Measurements from ENCODE around the gene CDC42BPA. TPM values are rescaled to one million over a fixed set of nuclear protein-coding genes. Genes with fewer than 3 reads are reported as not detected.

CDC42BPA gene
- total RNA-seq, 3 donors from 2014 or later, result 0.52 to 0.74 (median 0.56) TPM

DNA sequence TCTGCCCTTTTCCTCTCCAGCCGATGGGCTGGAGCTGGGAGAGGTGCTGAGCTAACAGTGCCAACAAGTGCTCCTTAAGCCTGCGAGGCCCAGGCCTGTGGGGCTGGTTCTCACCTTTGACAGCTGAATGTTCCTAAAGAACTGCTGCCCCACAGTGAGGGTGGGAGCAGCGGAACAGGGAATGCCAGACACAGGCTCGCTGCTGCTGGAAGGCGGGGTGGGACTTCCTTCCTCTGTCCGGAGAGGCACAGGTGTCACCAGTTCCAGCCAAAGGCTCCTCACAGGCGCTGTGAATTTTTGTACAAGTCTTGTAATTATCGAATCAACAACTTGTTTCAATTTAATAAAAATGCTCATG is 331.1 kb downstream of the CDC42BPA start:
- Mint-ChIP-seq H3K4me3 (no peak overlapping the region), H3K36me3 (ENCODE audit: insufficient read depth) (peaks cover 20% of the 10 kb centered on the region), H3K4me1 (ENCODE audit: low read depth) (peaks cover 20% of the 10 kb centered on the region), H3K27me3 (ENCODE audit: low read depth) (no peaks in the 10 kb centered on the region), H3K9me3 (no peaks in the 10 kb centered on the region)
- DNase-seq (no peak), ATAC-seq (no peak)

DNA sequence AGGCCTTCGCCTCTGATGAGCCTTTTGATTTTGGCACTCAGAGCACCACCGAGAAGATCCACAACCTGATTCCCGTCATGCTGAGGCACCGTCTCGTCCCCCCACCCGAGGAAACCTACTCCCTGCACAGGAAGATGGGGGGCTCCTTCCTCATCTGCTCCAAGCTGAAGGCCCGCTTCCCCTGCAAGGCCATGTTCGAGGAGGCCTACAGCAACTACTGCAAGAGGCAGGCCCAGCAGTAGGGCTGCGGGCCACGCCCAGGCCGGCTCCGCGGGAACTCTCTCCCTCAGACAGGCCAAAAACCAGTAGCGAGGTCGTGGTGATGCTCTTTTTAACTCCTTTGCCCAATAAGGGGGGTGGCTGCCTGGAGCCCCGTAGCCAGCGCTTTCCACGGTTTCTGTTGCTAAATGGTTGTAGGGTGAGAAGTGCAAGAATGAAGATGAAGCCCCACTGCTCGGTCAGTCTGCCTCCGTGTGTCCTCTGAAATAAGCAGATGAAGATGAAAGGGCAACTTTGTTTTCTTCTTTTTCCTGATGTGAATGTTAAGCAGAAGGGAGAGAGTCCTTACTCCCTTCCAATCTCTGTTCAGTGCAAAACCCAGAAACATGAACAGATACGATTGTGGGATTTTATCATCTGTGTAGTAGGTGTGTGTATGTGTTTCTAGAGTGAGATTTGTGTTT is 331.7 kb downstream of the CDC42BPA start:
- peaks cover 20% of the 10 kb centered on the region for H3K4me1 Mint-ChIP-seq (ENCODE audit: low read depth)
- ATAC-seq, result no peak
- H3K4me3 Mint-ChIP-seq, result no peak overlapping the region
- H3K27me3 Mint-ChIP-seq (ENCODE audit: low read depth), result no peaks in the 10 kb centered on the region
- peaks cover 20% of the 10 kb centered on the region for H3K36me3 Mint-ChIP-seq (ENCODE audit: insufficient read depth)
- no peaks in the 10 kb centered on the region for H3K9me3 Mint-ChIP-seq
- DNase-seq, result no peak

DNA sequence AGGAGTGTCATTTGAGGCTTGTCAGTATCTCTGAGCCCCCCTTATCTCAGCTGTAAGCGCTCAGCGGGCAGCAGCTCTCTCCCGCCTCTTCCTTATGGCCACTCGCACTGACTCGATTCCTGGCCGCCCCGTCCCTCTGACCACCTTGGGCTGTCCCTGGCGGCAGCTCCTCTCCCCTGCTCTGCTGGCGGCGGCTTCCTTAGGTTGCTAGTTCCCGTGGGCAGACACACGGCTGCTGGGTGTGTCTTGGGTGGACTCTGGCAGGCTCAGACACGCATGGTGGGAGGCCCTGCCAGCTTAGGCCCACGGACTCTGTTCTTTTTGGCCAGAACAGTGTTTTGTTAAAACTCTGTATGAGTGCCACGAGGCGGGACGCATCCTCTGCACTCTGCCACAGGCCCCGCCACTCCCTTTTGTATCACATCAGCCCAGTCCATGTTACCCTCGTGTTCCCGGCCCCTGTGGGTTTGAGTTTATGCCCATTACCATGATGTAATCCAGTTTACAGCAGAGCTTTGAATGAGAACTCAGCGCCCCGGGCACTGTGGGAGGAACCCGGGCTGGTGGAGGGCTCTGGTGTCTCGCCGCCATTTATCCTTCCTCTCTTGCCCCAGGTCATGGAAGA is 332.3 kb downstream of the CDC42BPA start:
- no peak for DNase-seq

DNA sequence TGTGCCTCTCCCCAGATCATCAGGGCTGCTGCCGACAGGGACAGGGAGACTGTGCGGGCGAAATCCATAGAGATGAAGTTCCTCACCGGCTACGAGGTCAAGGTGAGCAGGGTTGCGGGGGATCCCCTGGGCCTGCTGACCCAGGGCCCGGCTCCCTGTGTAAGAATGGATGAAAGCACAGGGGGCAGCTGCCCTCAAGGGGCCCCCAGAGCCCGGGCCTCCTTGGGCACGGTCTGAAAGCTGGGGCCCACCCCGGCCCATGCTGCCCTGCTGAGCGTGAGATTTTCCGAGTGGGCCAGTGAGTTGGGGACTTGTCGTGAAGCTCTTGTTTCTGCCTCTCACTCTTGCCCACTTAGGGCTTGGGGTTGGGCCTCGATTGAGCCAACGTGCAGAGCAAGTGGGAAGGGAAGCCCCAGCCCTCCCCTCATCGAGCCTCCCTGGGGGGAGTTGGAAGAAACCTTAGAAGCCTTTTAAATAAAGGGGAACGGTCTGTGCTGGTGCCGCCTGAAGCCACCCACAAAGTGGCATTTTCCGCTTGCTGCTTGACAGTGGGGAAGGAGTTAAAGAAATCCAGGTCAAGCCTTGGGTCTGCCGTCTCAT is 333.0 kb downstream of the CDC42BPA start:
- DNase-seq, result no peak
- Mint-ChIP-seq H3K4me3 (no peak overlapping the region), H3K4me1 (ENCODE audit: low read depth) (peaks cover 15% of the 10 kb centered on the region), H3K27me3 (ENCODE audit: low read depth) (no peaks in the 10 kb centered on the region), H3K9me3 (no peaks in the 10 kb centered on the region), H3K36me3 (ENCODE audit: insufficient read depth) (peaks cover 20% of the 10 kb centered on the region)
- ATAC-seq, result no peak

More for the DNA sequence above, 332.3 kb downstream of the CDC42BPA start:
- no peak for ATAC-seq
- no peak overlapping the region for H3K4me3 Mint-ChIP-seq
- no peaks in the 10 kb centered on the region for H3K9me3 Mint-ChIP-seq
- no peaks in the 10 kb centered on the region for H3K27me3 Mint-ChIP-seq (ENCODE audit: low read depth)
- peaks cover 20% of the 10 kb centered on the region for H3K4me1 Mint-ChIP-seq (ENCODE audit: low read depth)
- H3K36me3 Mint-ChIP-seq (ENCODE audit: insufficient read depth), result peaks cover 20% of the 10 kb centered on the region

DNA sequence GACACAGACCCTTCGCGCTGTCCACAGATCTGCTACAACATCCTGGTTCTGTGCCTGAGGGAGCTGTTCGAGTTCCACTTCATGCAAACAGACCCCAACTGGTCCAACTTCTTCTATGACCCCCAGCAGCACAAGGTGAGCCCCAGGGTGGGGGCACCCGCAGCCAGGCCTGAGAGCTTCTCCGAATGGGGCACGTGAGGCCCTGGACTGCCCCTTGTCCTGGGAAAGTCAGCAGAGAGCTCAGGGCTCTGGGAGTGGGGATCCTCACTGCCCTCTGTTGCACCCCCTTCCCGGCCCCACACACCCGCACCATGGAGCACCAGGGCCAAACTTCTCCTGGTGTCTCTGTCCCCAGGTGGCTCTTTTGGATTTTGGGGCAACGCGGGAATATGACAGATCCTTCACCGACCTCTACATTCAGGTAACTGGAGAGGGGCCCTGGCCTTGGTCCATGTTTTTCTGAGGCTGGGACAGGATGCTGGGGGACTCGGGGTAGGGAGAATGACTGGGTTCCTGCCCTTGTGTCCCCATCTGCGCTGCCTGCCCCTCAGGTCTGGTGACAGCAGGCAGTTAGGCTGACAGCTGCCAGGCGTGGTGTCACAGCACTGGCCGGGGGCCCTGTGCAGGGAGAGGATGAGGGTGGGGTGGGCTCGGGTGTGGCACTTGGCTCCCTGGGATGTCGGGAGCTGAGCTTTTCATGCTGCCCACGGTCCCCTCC is 333.6 kb downstream of the CDC42BPA start:
- Mint-ChIP-seq H3K36me3 (ENCODE audit: insufficient read depth) (peaks cover 20% of the 10 kb centered on the region), H3K4me3 (no peak overlapping the region), H3K4me1 (ENCODE audit: low read depth) (peaks cover 8% of the 10 kb centered on the region), H3K9me3 (no peaks in the 10 kb centered on the region), H3K27me3 (ENCODE audit: low read depth) (no peaks in the 10 kb centered on the region)
- DNase-seq, result no peak
- ATAC-seq, result no peak

DNA sequence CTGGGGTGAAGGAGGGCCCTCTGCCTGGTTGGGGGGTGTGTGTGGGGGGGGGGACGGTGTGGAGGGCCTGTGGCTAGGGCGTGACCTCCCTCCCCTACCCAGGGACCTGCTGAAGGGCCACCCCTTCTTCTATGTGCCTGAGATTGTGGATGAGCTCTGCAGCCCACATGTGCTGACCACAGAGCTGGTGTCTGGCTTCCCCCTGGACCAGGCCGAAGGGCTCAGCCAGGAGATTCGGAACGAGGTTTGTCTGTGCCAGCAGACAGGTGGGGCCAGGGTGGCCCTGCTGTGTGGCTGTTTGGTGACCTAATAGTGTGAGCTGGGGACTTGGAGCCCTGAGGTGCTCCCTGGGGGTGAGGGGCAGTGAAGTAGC is 334.3 kb downstream of the CDC42BPA start:
- no peaks in the 10 kb centered on the region for H3K27me3 Mint-ChIP-seq (ENCODE audit: low read depth)
- DNase-seq, result no peak
- no peak overlapping the region for H3K4me3 Mint-ChIP-seq
- no peaks in the 10 kb centered on the region for H3K9me3 Mint-ChIP-seq
- ATAC-seq, result no peak
- peaks cover 2% of the 10 kb centered on the region for H3K4me1 Mint-ChIP-seq (ENCODE audit: low read depth)
- H3K36me3 Mint-ChIP-seq (ENCODE audit: insufficient read depth), result peaks cover 20% of the 10 kb centered on the region

DNA sequence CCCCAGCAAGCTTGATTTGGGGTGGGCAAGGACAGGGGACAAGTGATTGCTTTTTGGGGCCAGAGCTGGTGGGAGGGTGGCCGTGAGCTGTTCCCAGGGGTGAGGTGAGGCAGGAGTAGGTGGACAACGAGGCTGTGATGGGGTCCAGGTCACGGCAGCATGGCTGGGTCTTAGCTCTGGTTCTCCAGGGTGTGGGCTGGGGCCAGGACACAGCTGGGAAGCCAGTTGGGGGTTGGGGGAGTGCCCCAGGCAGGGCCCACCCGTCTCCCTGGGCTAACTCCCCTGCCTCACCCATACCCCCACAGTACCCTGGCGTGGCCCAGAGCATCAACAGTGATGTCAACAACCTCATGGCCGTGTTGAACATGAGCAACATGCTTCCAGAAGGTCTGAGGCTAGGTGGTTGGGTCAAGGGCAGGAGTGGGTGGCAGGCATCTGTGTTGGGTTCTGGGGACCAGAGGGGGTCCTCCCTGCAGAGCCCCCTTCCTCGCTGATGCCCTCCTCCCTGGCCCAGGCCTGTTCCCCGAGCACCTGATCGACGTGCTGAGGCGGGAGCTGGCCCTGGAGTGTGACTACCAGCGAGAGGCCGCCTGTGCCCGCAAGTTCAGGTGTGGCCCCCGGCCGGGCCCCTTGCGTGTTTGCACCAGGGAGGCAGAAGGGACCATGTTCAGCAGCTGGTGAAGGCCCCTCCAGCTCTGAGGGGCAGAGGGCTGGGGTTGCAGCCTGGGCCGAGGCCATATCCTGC is 334.9 kb downstream of the CDC42BPA start:
- DNase-seq (no peak), ATAC-seq (no peak)
- H3K9me3 Mint-ChIP-seq, result no peaks in the 10 kb centered on the region
- H3K4me1 Mint-ChIP-seq (ENCODE audit: low read depth), result no peaks in the 10 kb centered on the region
- no peaks in the 10 kb centered on the region for H3K27me3 Mint-ChIP-seq (ENCODE audit: low read depth)
- peaks cover 20% of the 10 kb centered on the region for H3K36me3 Mint-ChIP-seq (ENCODE audit: insufficient read depth)
- no peak overlapping the region for H3K4me3 Mint-ChIP-seq

DNA sequence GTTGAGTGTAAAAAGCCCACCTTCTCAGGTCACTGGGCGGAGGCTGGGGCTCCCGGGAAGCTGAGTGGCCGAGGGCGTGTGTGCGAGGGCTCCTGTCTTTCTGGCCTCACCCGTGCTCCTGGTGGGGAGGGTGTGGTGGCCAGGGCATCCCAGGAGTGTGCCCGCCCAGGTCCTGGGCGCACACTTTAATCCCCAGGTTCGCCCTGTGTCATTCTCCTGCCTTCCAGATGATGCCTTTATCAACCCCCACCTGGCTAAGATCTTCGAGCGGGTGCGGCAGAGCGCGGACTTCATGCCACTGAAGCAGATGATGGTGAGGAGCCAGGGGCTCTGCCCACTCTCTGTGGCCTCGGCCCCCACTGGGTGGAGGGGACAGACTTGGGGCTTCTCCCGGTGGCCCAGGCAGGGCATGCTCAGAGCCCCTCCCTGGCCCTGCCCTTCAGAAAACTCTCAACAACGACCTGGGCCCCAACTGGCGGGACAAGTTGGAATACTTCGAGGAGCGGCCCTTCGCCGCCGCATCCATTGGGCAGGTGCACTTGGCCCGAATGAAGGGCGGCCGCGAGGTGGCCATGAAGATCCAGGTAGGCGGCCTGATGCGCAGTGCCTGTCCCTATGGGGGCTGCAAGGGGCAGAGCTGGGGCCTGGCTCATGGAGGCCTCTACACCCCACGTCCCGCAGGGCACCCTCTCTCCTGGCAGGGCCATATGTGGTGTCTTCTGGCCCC is 335.7 kb downstream of the CDC42BPA start:
- peaks cover 20% of the 10 kb centered on the region for H3K36me3 Mint-ChIP-seq (ENCODE audit: insufficient read depth)
- no peaks in the 10 kb centered on the region for H3K9me3 Mint-ChIP-seq
- H3K27me3 Mint-ChIP-seq (ENCODE audit: low read depth), result no peaks in the 10 kb centered on the region
- H3K4me3 Mint-ChIP-seq, result no peak overlapping the region
- DNase-seq (no peak), ATAC-seq (no peak)
- no peaks in the 10 kb centered on the region for H3K4me1 Mint-ChIP-seq (ENCODE audit: low read depth)

DNA sequence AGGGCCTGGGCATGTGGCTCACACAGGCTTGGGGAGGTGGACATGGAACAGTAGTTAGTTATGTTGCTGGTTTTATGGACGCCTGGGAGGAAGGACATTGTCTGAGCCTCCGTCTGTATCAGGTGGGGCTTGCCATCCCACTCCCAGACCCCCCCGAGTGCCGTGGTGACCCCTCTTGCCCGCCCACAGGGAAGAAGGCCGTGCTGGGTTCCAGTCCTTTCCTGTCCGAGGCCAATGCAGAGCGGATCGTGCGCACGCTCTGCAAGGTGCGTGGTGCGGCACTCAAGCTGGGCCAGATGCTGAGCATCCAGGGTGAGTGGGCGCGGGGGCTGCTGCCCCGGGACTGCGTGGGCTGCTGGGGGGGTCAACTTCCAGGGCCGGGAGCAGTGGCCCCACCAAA is 336.5 kb downstream of the CDC42BPA start:
- ATAC-seq, result no peak
- H3K36me3 Mint-ChIP-seq (ENCODE audit: insufficient read depth), result peaks cover 16% of the 10 kb centered on the region

DNA sequence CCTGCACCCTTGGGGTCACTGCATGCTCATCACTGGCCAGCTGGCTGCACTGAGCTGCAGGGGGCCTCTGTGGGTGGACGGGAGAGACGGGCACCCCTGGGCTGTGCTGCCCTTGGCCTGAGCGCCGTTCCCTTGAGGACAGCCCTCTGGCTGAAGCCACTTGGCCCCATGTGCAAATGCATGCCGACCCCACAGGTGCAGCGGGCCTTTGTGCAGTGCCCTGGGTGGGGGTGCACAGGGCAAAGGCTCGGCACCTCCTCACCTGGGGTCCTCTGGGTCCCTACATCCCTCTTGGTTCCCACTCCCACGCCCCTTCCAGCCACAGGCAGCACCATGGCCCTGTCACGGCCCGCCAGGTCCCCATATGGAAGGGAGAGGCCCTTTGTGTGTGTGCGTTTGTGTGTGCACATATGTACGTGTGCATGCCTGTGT is 336.9 kb downstream of the CDC42BPA start:
- H3K27me3 Mint-ChIP-seq (ENCODE audit: low read depth), result no peaks in the 10 kb centered on the region
- H3K4me3 Mint-ChIP-seq, result no peak overlapping the region
- no peaks in the 10 kb centered on the region for H3K9me3 Mint-ChIP-seq
- ATAC-seq (no peak), DNase-seq (no peak)
- no peaks in the 10 kb centered on the region for H3K4me1 Mint-ChIP-seq (ENCODE audit: low read depth)
- H3K36me3 Mint-ChIP-seq (ENCODE audit: insufficient read depth), result peaks cover 12% of the 10 kb centered on the region

More for the DNA sequence above, 336.5 kb downstream of the CDC42BPA start:
- Mint-ChIP-seq H3K4me1 (ENCODE audit: low read depth) (no peaks in the 10 kb centered on the region), H3K4me3 (no peak overlapping the region), H3K27me3 (ENCODE audit: low read depth) (no peaks in the 10 kb centered on the region), H3K9me3 (no peaks in the 10 kb centered on the region)
- DNase-seq, result no peak

DNA sequence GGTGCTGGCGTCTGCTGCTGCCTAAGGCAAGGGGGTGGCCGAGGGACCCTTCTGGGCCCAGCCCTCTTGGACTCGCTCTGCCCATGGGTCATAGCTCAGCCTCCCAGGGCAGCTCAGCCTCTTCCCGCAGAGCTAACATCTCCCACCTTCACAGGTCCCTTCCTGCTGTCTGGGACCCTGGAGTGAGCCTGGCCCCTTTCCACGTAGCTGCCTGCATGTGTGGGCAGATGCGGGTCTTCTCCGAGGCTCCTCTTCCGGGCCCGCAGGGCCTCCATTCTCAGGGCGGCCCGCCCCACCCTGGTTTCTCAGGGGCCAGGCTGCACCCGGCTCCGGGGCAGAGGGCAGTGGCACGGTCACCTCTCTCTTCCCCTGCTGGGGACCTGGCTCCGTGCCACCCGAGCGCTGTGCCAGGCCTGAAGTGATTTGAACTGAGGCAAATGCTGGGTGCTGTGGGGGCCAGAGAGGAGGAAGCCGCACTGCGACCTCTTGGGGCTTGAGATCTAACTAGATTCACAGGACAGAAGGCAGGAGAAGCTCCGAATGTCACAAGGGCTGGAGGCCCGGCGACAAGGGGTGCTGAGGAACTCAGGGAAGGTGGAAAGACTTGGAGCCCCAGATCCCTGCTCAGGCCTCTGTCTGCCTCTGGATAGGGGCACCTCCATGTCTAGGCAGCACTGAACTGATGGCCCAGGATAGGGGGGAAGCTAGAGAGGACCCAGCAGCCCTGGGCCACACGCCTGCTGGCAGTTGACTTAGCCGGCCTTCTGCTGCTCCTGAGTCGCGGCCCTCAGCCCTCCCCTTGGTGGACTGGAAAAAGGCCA is 337.5 kb downstream of the CDC42BPA start:
- DNase-seq, result no peak
- no peaks in the 10 kb centered on the region for H3K9me3 Mint-ChIP-seq
- no peaks in the 10 kb centered on the region for H3K4me1 Mint-ChIP-seq (ENCODE audit: low read depth)
- H3K4me3 Mint-ChIP-seq, result no peak overlapping the region
- ATAC-seq, result no peak
- peaks cover 6% of the 10 kb centered on the region for H3K36me3 Mint-ChIP-seq (ENCODE audit: insufficient read depth)
- H3K27me3 Mint-ChIP-seq (ENCODE audit: low read depth), result no peaks in the 10 kb centered on the region

DNA sequence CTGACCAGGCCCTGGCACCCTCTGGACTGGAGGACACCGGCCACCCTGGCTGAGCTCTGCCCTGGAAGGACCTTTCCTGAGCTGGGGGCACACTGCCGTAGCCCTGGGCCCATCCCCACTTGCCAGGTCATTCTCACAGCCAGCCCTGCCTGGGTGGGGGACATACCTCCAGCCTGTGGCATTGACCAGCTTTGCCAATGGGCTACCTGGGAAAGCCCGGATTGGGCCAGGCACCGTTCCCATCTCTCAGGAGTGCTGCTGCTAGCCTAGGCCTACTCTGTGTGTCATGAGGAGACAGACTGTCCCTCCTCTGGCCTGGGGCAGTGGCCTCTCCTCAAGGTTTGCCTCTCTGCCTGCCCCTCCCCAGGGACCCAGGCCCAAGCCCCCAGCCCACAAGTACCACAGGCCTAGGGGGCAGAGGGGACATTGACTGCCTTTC is 338.2 kb downstream of the CDC42BPA start:
- Mint-ChIP-seq H3K27me3 (ENCODE audit: low read depth) (no peaks in the 10 kb centered on the region), H3K9me3 (no peaks in the 10 kb centered on the region), H3K4me3 (no peak overlapping the region), H3K36me3 (ENCODE audit: insufficient read depth) (peaks cover 2% of the 10 kb centered on the region), H3K4me1 (ENCODE audit: low read depth) (no peaks in the 10 kb centered on the region)
- no peak for ATAC-seq
- DNase-seq, result no peak

DNA sequence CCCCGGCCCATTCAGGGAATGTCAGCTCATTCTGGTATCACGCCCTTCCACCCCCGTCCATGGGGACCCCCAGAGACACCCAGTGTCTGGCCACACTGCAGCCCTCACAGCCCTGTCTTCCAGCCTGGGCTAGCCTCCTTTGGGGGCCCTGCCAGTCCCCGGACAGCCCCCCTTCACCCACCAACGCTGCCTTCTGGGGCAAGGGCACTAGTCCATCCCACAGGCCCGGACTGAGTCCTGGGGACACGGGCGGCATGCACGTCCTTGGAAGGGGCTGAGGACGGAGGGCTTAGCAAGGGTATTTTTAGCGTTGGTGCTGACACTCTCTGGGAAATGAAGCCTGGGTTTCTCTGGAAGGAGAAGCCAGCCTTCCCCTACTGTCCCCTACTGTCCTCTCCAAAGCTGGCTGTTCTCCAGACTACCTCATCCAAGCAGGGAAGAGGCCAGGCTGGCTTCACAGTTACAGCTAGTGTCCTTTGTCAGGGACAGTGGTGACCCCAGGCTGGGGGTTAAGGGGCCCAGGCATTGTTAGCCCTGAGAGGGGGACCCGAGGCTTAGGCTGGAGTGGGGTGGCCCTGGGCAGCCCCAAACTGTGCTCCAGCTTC is 338.7 kb downstream of the CDC42BPA start:
- ATAC-seq, result no peak

More for the DNA sequence above, 338.7 kb downstream of the CDC42BPA start:
- H3K9me3 Mint-ChIP-seq, result no peaks in the 10 kb centered on the region
- DNase-seq, result no peak
- H3K36me3 Mint-ChIP-seq (ENCODE audit: insufficient read depth), result peaks cover 2% of the 10 kb centered on the region
- H3K27me3 Mint-ChIP-seq (ENCODE audit: low read depth), result no peaks in the 10 kb centered on the region
- no peaks in the 10 kb centered on the region for H3K4me1 Mint-ChIP-seq (ENCODE audit: low read depth)
- no peak overlapping the region for H3K4me3 Mint-ChIP-seq

All from activated T-cell treated with anti-CD3 and anti-CD28 coated beads, Interleukin-2, amount 50 U/mL, for 4 hours (primary cell).